ENCODE results near the gene SKOR2.

Gene SKOR2

GRCh38 chr18:47260120-47260923 lies 8.9 kb upstream of the SKOR2 start:
- DNase-seq = no peak

- DNase-seq = no peak
Observed at GRCh38 chr18:47254341-47254939, 3.0 kb upstream of the SKOR2 start.

- no peak for DNase-seq
Observed at GRCh38 chr18:47253101-47253654, 1.7 kb upstream of the SKOR2 start.

GRCh38 chr18:47250391-47251046 lies 941 bp downstream of the SKOR2 start:
- DNase-seq = no peak

GRCh38 chr18:47249314-47249981 lies 2.0 kb downstream of the SKOR2 start:
- no peak for DNase-seq

GRCh38 chr18:47248604-47249313 lies 2.7 kb downstream of the SKOR2 start:
- no peak for DNase-seq

GRCh38 chr18:47248115-47248603 lies 3.3 kb downstream of the SKOR2 start:
- DNase-seq = no peak

GRCh38 chr18:47247416-47248114 lies 3.9 kb downstream of the SKOR2 start:
- no peak for DNase-seq

GRCh38 chr18:47247036-47247415 lies 4.4 kb downstream of the SKOR2 start:
- no peak for DNase-seq

- DNase-seq = no peak
Observed at GRCh38 chr18:47246027-47246971, 5.2 kb downstream of the SKOR2 start.

GRCh38 chr18:47244086-47244485 lies 7.4 kb downstream of the SKOR2 start:
- DNase-seq = no peak

- DNase-seq = no peak
Observed at GRCh38 chr18:47235096-47235495, 16.4 kb downstream of the SKOR2 start.

- no peak for DNase-seq
Observed at GRCh38 chr18:47226660-47227059, 24.8 kb downstream of the SKOR2 start.

GRCh38 chr18:47215554-47216138 lies 35.8 kb downstream of the SKOR2 start:
- DNase-seq = peak; percentile 1

- DNase-seq = no peak
Observed at GRCh38 chr18:47209171-47209570, 42.3 kb downstream of the SKOR2 start.

GRCh38 chr18:47206945-47207637 lies 44.4 kb downstream of the SKOR2 start:
- DNase-seq = no peak

- DNase-seq = no peak
Observed at GRCh38 chr18:47204908-47205522, 46.4 kb downstream of the SKOR2 start.

GRCh38 chr18:47203626-47204464 lies 47.6 kb downstream of the SKOR2 start:
- DNase-seq = no peak
